LNCAP (cell line): ENCODE data around the gene RING1.

Source experiments
- CTCF ChIP-seq: fragments of 450-650 bp; IDR thresholded peaks from 2 replicates; pipeline ENCODE4 v1.5.1; 2017; ENCODE audit warnings: mild to moderate bottlenecking

RING1 gene

GRCh38 chr6:33204165-33204414 lies 4.2 kb upstream of the RING1 start:
- no peak for TF ChIP-seq CTCF

GRCh38 chr6:33204415-33205190 lies 3.7 kb upstream of the RING1 start, which contains the start of gene HSD17B8:
Gene HSD17B8, plus strand, starts transcription at chr6:33204655. Its CDS starts 14 bp downstream, at chr6:33204669.
- no peak for TF ChIP-seq CTCF

DNA sequence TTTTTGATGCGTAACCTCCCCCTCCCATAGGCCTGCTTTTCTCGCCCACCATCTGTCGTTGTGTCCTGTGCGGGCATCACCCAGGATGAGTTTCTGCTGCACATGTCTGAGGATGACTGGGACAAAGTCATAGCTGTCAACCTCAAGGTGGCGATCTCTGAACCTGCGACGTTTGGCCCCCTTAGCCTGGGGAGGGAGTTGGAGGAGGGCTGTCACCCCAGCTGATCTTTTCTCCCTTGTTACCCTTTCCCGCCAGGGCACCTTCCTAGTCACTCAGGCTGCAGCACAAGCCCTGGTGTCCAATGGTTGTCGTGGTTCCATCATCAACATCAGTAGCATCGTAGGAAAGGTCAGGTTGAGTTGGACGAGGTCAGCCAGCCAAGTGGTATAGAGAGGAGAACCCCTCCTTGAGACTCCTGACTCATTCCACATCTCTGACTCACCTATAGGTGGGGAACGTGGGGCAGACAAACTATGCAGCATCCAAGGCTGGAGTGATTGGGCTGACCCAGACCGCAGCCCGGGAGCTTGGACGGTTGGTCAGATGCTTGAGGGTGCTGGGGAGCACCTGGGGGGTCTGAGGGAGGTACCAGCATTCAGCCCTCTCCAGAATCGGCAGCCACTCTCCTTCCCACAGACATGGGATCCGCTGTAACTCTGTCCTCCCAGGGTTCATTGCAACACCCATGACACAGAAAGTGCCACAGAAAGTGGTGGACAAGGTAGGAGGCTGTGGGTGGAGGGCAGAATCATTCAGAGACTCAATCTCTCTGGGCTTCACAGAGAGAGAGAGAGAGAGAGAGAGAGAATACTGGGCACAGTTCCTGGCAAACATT lies 2.9 kb upstream of the RING1 start:
- 0 out of 2 replicates have a peak, but pooled peaks have one; percentile 10 for TF ChIP-seq CTCF

DNA sequence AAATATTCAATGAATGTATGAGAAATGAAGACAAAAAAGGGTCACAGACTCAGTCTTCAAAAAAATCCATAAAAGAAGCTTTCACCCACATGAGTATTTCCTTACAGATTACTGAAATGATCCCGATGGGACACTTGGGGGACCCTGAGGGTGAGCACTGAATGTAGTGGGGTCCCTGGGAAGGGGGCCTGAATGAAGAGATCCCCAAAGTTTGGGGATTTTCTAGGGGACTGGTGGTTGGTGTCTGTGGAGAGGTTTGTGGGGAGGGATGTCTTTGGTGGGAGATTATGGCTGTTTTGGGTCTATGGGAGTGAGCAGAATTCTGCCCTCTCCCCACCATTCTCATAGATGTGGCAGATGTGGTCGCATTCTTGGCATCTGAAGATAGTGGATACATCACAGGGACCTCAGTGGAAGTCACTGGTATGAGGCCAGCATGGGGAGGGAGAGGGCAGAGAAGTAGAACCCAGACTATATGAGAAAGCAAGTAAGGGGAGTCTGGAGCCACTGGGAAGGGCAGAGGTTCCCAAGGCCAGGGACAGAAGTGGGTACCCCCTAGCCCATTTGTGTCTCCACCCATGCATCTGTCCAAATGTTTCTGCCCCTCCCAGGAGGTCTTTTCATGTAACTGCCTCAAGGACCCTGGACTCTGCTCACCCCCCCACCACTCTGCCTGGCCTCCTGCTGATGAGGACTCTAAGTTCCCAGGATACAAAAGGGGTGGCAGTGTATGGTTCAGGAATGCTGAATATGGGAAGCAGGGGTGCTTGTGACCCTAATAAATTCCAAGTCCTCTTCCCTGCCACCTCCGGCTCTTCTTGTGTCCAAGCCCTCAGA lies 2.1 kb upstream of the RING1 start:
- TF ChIP-seq CTCF, result no peak

DNA sequence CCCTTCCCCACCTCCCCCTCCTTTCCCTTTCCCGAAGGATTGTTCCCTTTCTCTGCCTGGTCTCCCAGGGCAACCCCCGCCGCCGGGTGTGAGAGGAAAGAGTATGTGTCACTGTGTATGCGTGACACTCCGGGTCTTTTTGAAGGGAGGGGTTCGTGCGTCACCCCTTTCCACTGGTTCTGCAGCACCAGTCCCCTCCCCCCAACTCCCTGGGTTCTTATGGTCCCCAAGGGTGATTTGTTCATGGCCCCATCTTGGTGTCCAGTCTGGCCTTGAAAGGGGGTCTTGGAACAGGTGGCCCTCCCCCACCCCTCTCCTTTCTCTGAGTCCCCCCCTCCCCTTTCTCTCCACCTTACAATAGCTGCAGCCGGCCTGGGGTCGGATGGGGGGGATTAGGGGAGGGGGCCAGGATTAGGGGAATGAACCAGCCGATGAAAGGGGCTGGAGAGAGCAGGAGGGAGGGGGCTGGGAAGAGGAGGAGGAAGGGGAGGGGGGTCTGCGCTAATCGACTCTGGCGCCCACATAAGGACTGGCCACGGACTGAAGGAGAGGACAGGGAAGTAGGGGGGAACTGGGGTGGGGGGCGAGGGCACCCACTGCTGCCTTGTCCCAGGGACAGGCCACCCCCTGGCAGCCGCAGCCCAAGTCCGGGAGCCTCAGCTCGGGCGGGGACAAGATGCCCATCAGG lies 1.3 kb upstream of the RING1 start:
- no peak for TF ChIP-seq CTCF

GRCh38 chr6:33207552-33208090 lies 679 bp upstream of the RING1 start:
- TF ChIP-seq CTCF, result no peak

DNA sequence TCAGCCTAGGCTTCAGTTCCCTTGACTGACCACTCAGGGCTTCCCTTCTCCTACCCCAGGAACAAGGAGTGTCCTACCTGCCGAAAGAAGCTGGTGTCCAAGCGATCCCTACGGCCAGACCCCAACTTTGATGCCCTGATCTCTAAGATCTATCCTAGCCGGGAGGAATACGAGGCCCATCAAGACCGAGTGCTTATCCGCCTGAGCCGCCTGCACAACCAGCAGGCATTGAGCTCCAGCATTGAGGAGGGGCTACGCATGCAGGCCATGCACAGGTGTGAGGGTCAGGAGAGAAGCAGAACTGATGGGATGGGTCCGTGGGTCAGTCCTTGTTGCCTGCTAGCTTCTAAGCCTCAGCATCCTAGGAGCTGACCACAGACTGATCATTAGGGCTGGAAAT lies 1.6 kb downstream of the RING1 start:
- no peak for TF ChIP-seq CTCF
